Hematopoietic multipotent progenitor cell treated with erythropoietin and hydrocortisone succinate and interleukin-3 and kit ligand, for 8 days (in vitro differentiated cells): ENCODE data around the gene ELFN2.

Source experiments
- DNase-seq: peaks from one replicate; pipeline ENCODE4 v3.0.0-alpha.2; 2015

ELFN2 gene

GRCh38 chr22:37425800-37426705 is 1.2 kb downstream of the ELFN2 start:
- DNase-seq = no peak

- DNase-seq = no peak
These were observed 1.9 kb downstream of the ELFN2 start for GRCh38 chr22:37425369-37425768.

DNA sequence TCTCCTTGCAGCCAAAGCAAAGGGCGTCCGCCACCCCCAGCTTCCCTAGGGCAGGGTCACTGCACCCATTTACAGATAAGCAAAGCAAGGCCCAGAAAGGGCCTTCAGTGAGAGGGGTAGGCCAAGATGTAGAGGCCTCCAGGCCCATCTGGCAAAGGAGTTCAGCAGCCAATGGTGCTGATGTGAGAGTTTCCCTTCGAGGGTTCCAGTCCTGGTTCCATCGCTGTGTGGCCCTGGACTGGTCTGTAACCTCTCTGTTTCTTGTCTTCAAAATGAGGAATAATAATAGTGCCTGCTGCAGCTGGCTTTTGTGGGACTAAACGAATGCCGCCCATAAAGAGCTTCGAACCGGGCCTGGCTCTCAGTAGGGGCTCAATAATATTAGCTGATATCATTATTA is 4.0 kb downstream of the ELFN2 start:
- no peak for DNase-seq

GRCh38 chr22:37421468-37421877 is 5.8 kb downstream of the ELFN2 start:
- DNase-seq = no peak

DNA sequence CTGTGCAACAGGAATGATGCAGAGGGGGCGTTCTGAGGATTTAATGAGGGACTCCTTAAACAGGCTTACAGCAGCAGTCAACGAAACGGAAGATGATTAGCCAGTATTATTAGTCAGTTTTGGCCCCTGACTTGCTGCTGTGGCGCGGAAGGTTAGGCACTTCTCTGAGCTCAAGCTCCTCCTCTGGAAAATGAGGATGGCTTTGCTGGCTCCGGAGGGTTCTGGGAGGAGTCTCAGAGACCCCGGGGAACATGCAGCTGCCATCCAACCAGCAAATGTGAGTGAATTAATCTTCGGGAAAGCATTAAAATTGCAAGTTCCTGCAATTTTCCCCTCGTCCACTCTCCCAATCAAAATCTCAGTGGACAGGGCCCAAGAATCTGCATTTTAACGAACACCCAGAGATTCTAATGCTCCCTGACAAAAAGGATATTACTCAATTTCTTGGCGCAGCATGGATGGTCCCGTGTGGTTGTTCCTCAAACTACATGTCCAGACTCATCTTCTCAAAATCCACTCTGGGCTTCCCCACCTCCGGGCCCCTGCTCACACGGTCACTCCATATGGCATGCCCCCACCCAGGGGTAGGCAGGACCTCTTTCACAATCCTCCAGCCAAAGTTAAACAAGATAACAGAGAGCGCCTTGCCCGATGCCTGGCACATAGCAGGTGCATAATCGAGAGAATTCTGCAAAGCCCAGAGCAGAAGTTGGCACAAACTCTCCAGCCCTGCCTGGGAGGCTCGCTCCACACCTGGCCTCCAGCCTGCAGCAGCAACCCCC is 6.4 kb downstream of the ELFN2 start:
- DNase-seq = no peak

DNA sequence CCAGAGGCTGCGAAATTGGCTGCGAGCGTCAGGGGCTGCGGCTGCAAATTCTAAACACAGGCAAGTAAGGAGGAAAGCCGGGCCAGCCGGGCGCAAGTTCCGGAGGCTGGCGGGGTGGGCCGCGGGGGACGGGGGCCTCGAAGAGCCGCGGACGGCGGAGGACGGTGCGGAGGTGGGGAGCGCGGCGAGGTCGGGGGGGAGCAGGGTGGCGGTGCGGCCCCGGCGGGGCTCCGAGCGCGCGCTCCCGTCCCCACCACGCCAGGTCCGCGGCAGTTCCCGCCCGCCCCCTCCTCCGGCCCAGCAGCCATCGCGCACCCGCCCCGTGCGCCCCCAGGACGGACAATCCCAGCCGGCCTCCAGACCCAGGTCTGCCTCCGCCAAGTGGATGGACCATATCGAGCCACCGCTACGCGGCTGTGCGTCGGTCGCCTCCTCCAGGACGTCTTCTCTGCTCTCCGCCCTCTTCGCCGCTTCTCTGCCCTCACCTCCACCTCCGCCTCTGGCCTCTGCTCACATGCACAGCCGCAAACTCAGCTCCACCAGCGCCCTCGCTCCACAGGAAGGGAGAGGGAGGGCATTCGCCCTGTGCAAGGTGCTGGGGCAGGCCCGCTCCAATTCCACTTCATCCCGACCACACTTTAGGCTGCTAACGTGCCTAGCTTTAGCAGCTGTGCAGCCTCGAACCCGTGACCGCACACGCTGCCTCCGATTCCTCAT is 7.2 kb downstream of the ELFN2 start:
- DNase-seq = no peak

DNA sequence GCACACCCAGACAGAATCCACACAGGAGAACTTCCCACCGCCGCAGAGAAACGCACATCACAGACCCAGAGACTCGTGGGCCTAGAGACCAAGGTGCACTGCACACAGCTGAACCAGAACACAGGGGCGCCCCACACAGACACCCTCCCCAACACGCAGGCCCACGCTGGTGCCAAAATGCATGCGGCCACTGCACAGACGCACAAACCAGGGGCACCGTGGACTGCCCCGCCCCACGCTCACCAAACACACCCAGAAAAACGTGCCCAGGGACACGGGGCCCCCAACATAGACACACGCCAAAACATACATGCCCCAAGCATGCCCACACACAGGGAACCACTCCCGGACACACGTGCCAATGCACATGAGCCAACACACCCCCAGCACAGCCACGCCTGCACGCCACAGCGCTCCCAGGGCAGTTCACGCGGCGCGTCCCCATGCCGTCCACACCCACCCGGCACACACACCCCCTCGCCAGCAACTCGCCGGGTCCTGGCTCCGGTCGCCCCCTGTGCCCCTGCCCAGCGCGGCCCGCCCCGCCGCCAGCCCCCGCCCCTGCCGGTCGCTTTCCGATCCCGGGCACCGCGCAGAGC is 7.8 kb downstream of the ELFN2 start:
- DNase-seq = no peak

- no peak for DNase-seq
These were observed 8.5 kb downstream of the ELFN2 start for GRCh38 chr22:37418627-37419369.

- no peak for DNase-seq
These were observed 9.5 kb downstream of the ELFN2 start for GRCh38 chr22:37417677-37418348.

DNA sequence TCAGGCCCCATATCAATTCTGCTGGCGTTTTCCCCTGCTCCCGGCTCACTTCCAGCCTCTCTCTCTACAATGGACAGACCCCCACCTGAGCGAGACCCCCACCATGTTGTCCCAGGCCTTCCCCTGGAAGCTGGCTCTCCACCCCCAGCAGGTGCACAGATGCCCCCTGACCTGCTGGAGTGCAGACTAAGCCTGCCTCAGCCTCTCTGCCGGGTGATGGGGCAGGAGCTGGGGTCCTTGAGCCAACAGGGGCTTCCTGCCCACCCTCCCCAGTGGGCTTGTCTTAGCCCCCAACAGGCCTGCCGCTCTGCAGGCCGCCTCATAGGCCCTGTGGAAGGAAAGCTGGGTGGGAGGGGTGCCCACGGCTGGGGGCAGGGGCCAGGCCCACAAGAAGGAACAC is 10.0 kb downstream of the ELFN2 start:
- DNase-seq = no peak

DNA sequence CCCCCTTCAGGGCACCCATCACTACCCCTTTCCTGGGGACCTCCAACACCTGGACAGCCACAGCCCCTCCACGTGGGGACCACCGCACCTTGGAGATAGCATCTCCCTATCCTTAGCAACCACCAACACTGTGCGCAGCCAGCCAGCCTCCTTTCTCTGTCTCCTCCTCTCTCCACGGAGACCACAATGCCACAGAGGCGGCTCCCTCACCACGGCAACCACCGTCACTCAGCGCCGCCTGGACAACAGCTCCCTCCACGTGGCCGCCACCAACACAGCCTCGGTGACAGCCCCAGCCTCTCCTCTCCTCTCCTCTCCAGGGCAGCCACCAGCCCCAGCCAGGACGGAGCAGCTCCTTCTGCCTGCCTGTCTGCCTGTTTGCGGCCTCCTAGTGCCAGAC is 10.5 kb downstream of the ELFN2 start:
- no peak for DNase-seq

- no peak for DNase-seq
These were observed 10.9 kb downstream of the ELFN2 start for GRCh38 chr22:37416389-37416788.

DNA sequence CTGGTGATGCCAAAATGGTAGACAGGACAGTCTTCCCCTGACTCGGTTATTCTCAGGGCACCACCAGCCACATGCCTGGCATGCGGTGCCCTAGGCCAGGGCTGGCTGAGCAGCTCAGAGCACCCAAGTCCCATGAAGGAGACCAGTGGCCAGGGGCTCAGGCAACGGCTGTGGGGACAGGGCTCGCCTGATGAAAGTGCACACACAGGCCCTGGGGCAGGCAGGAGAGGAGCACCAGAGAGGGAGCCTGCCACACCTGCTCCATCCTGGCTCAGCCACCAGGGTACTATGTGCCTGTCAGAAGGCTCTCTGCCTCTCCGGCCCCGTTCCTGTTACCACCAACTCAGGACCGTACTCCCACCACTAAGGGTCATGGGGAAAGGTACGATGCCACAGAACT is 12.1 kb downstream of the ELFN2 start:
- DNase-seq = no peak

GRCh38 chr22:37414288-37414687 is 13.0 kb downstream of the ELFN2 start:
- no peak for DNase-seq

GRCh38 chr22:37413546-37413945 is 13.7 kb downstream of the ELFN2 start:
- no peak for DNase-seq

DNA sequence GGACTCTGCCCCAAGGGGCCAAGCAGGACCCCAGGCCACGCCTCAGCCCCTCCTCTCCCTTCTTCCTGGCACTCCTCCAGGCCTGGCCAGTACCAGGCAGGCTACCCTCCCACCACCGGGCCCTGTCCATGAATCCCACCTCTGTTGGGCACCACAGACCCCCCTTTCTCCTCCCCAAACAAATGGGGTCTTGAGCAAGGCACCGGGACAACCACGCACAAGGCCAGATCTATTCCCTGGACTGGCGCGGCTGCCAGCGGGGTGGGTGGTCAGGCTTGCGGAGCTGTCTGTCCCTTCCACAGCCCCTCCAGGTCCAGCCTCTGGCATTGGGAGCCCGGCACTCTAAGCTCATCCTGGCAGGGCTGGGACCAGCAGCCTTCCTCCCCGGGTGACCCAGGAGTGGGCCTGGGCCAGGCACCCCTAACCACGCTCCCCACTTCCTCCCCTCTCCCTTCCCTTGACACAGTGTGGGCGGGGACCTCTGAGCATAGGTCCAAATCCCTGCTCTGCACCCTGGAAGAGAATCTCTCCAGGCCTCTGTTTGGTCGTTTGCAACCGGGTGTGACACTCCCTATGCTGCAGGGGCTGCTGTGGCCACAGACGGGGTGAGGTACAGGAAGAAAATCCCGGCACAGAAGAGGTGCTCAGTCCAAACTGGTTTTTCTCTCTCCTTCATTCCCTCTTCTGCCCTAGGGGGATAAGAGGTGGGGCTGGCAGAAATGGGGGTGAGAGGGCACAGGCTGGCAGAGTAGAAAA is 14.6 kb downstream of the ELFN2 start:
- DNase-seq = no peak

- no peak for DNase-seq
These were observed 15.6 kb downstream of the ELFN2 start for GRCh38 chr22:37411655-37412054.

DNA sequence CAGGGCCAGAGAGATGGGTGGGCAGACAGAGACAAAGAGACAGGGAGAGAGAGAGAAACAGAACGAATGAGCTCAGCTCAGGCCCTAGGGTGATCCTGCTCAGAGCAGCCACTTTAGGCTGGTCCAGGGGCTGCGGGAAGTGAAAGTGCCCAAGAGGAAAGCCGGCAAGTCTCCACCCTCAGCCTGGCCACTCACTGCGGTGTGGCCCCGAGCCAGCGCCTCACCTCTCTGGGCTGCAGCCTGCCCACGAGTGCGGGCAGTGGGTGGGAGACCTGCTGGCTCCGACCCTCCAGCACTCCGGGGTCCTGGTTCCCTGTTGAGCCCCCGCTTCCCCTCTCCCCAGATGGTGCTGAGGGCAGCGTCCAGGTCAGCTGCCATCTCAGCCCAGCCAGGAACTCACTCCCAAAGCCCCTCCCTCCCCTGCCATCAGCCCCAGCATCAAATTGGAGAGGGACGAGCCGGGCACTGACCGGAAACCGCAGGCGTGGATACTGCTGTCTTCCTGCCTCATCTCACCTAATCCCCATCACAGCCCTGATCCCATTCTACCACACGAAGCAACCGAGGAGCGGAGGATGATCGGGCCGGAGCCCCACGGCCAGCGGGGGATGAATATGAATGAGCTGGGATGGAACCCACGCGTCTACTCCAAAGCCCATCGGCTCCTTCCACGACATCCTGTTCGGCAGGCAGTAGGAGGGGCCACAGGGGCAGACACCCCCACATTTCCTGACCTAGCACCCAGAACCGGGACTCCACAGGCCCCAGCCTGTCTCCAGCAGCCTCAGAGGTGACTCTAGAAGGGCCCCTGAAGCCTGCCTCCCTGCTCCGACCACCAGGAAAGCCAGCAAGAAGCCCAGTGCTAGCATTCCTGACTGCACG is 16.9 kb downstream of the ELFN2 start:
- DNase-seq = no peak

DNA sequence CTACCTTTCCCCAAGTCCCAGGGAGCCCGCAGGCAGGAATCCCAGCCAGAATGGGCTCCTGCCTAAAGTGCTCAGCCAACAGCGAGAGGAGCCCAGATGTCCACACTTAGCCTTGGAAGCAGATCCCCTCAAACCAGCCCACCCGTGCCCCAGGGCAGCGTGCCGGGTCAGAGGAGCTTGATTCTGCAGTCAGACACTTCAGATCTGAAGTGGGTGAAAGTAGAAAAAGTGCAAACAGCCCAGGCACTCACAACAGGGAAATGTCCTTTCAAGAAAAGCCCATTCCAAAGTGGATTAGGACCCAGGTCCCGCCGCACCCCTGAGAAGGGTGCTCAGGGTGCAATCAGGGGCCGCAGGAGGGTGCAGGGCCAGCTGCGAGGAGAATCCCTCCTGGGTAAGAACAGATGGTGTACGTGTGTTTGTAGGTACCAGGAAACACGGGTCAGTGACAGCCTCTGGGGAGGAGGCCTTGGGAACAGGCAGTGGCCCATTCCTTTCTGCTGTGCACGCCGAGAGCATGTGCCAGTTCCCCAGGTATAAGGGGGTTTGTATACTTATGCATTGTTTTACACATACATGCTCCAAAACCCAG is 17.7 kb downstream of the ELFN2 start:
- no peak for DNase-seq

- DNase-seq = no peak
These were observed 18.2 kb downstream of the ELFN2 start for GRCh38 chr22:37409031-37409430.
